Central memory CD4-positive, alpha-beta T cell (primary cell): ENCODE results near the gene NAV1.
"Not testable (repeated sequence)": the region's sequence is repeated elsewhere in the genome, so short reads cannot be mapped to it uniquely, and the experiment has no call there.

Source experiments
- DNase-seq: peaks from one replicate; pipeline ENCODE4 v3.0.0; 2022

Gene NAV1

GRCh38 chr1:201566933-201567801 lies 28.2 kb downstream of the NAV1 start:
- no peak for DNase-seq

- no peak for DNase-seq
Measured at GRCh38 chr1:201568265-201568664, 29.3 kb downstream of the NAV1 start.

GRCh38 chr1:201568859-201569294 lies 29.9 kb downstream of the NAV1 start:
- DNase-seq, result no peak

- no peak for DNase-seq
Measured at GRCh38 chr1:201570181-201570885, 31.4 kb downstream of the NAV1 start.

GRCh38 chr1:201570886-201571624 lies 32.1 kb downstream of the NAV1 start:
- no peak for DNase-seq

- no peak for DNase-seq
Measured at GRCh38 chr1:201573030-201573429, 34.1 kb downstream of the NAV1 start.

- DNase-seq, result no peak
Measured at GRCh38 chr1:201573923-201574322, 35.0 kb downstream of the NAV1 start.

GRCh38 chr1:201575912-201576311 lies 37.0 kb downstream of the NAV1 start:
- no peak for DNase-seq

- no peak for DNase-seq
Measured at GRCh38 chr1:201576914-201577313, 38.0 kb downstream of the NAV1 start.

GRCh38 chr1:201578008-201578888 lies 39.3 kb downstream of the NAV1 start:
- DNase-seq, result no peak

- DNase-seq, result not testable (repeated sequence)
Measured at GRCh38 chr1:201581371-201581770, 42.4 kb downstream of the NAV1 start.

GRCh38 chr1:201582705-201583442 lies 43.9 kb downstream of the NAV1 start:
- no peak for DNase-seq

- DNase-seq, result no peak
Measured at GRCh38 chr1:201583663-201584062, 44.7 kb downstream of the NAV1 start.

- DNase-seq, result no peak
Measured at GRCh38 chr1:201584471-201585092, 45.7 kb downstream of the NAV1 start.

- no peak for DNase-seq
Measured at GRCh38 chr1:201585093-201585483, 46.2 kb downstream of the NAV1 start.

- no peak for DNase-seq
Measured at GRCh38 chr1:201585901-201586300, 47.0 kb downstream of the NAV1 start.

- DNase-seq, result no peak
Measured at GRCh38 chr1:201586806-201587205, 47.9 kb downstream of the NAV1 start.

- no peak for DNase-seq
Measured at GRCh38 chr1:201587729-201588128, 48.8 kb downstream of the NAV1 start.
